Right cardiac atrium (tissue), 5 donors: ENCODE data around the gene PTPRJ. TPM values are rescaled to one million over a fixed set of nuclear protein-coding genes. Genes with fewer than 3 reads are reported as not detected.

Experiments used
- ATAC-seq, 2 donors: fragments of 200-7000 bp; cut with Tn5 transposase; one replicate each; pipeline versions ENCODE4 v1.8.0 to v1.9.1; 2020; ENCODE audit warnings: moderate library complexity in 2 of 2, mild to moderate bottlenecking in 1 of 2
- DNase-seq, 3 donors: peaks; one replicate each; pipeline ENCODE4 v3.0.0-alpha.2; 2020
- H3K27ac ChIP-seq: one replicate; pipeline ENCODE4 v1.5.1; 2013; ENCODE audit warnings: mild to moderate bottlenecking, low read length, control low read depth, moderate library complexity
- H3K27me3 ChIP-seq: one replicate; pipeline ENCODE4 v1.6.1; 2013; ENCODE audit not compliant: control insufficient read depth, insufficient read depth
- H3K4me1 ChIP-seq: one replicate; pipeline ENCODE4 v1.6.1; 2013; ENCODE audit warnings: low read length; ENCODE audit not compliant: control insufficient read depth, insufficient read depth
- H3K4me3 ChIP-seq: one replicate; pipeline ENCODE4 v1.5.1; 2013; ENCODE audit warnings: low read length, control low read depth
- H3K9me3 ChIP-seq: one replicate; pipeline ENCODE4 v1.6.1; 2013; ENCODE audit warnings: low read length; ENCODE audit not compliant: control insufficient read depth
- WGBS: extraction: QIAGEN DNeasy Blood & Tissue Kit; methylation state at CpG from one replicate; pipeline ENCODE4 v1.1.7; 2013; 5-methylcytosine and 5-hydroxymethylcytosine counted together
- intact Hi-C, 4 donors: fragments of 100-400 bp; cut with DNase I; formaldehyde crosslinking; loops; one replicate each; pipeline versions ENCODE4 v1.11.0 to v1.14.0; 2022 to 2023
- polyA plus RNA-seq: library from polyadenylated mRNA; stranded (reverse); fragments of 200-250 nt; gene quantifications from one replicate; pipeline ENCODE4 v1.2.3, GENCODE V29; 2013
- total RNA-seq, 4 donors: library from RNA; stranded (reverse); fragmentation: NEBNext Ultra II Directional; extraction: Animal tissue kit (Norgen Biotek cat#: 25700); gene quantifications; one replicate each; pipeline ENCODE4 v1.2.1, GENCODE V29; 2021
- donor health status: healthy with polysubstance abuse.
- donor health status: DM: no; HTN: yes; CAD: no.
- donor health status: DM: no; HTN: no; CAD: no.
- donor health status: DM: no; HTN: yes; CAD: no; lungs with severe emphysema.
- donor health status: DM: yes; HTN: yes; CAD: no.

PTPRJ gene
- total and polyA plus RNA-seq, 5 donors = 1.8 to 8.7 (median 6.4) TPM

DNA sequence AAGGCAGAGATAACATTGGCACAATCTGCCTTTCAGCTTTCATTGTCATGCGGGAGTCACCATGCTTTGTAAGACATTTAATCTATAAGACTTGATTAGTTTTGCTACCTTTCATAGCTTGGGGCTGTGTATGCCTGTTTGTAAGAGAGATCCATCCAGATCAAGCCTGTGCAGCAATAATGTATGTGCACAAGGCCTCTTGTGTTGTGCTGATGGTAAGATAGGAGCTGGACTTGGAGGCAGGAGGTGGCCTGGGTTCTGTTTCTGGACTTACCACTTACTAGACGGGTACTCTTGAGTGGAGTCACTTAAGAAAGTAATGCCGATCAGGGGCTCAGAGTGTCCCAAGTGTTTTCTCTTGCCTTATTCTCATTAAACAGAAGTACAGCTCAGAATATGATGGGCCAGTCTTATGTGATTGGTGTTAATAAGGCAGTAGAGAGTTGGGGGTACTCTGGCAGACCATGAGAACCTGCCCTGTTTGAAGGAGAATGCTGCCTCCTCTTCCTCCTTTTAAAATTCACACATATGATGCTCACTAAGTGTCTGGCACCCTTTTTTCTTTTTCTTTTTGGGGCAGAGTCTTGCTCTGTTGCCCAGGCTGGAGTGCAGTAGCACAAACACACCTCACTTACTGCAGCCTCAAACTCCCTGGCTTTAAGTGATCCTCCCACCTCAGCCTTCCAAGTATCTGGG is 30.9 kb downstream of the PTPRJ start:
- Histone ChIP-seq H3K4me1 (peaks cover 4% of the 10 kb centered on the region), H3K27ac (no peak overlapping the region), H3K9me3 (no peaks in the 10 kb centered on the region), H3K4me3 (no peak overlapping the region), H3K27me3 (no peaks in the 10 kb centered on the region)
- intact Hi-C loops = no loop called here
- DNase-seq = no peak
- ATAC-seq = no peak
- 92% methylated on average over 3 of the region's 3 CpGs for WGBS

DNA sequence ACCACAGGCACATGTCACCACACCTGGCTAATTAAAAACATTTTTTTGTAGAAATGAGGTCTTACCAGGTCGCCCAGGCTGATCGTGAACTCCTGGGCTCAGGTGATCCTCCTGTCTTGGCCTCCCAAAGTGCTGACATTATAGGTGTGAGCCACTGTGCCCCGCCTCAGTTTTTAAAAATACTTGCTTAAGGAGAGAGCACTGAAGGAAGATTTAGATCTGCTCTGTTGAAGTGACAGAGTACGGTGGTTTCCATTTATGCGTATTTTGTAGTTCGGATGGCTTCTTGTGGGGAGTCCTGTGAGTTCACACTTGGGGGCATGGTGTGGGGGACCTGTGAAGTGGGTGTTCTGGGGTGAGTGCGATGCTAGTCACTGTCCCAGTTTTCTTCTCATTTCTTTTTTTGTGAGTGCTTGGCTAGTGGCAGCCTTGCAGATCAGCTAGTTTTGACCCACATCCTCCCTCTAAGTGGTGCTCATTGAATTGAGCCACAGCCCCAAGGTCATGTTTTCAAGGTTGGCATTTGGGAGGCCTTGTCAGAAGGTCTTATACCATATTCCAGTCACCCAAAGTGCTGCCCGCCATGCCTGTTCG is 31.5 kb downstream of the PTPRJ start:
- peaks cover 2% of the 10 kb centered on the region for H3K4me1 ChIP-seq
- no peak for DNase-seq
- intact Hi-C loops = no loop called here
- no peaks in the 10 kb centered on the region for H3K9me3 ChIP-seq
- no peak for ATAC-seq
- WGBS = 93% methylated on average over 9 of the region's 9 CpGs
- H3K27ac ChIP-seq = no peak overlapping the region
- H3K4me3 ChIP-seq = no peak overlapping the region
- no peaks in the 10 kb centered on the region for H3K27me3 ChIP-seq

DNA sequence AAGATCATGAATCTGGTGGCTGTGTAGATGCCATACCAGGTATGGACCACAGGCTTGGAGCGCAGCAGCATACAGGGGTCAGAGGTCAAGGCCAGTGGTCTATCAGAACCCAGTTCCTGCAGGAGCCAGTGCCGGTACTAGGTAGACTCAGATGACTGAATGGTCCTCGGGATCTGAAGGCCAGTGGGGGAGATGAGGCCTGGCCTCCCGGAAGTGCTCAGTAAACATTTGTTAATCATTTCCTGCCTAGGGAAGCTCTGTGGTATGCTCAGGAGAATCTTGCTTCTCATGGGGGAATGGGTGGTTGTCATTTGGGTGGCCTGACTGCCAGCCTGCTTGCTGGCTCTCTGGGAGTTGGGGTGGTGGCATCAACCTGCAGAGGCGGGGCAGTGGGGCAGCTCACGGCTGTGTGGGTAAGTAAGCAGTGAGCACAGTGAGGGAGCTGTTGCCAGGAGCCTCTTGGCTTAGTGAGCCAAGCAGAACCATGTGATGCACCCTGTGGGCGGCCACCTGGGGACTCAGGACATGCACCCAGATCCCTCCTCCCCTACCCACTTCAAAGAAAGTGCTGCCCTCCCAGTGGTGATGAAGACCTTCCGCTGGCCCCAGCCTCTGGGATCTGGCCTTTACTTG is 33.0 kb downstream of the PTPRJ start:
- no peaks in the 10 kb centered on the region for H3K9me3 ChIP-seq
- peak in 1 of 2 donors; percentile 34 for ATAC-seq
- peak in 1 of 3 donors; percentile 59 for DNase-seq
- H3K27me3 ChIP-seq = no peaks in the 10 kb centered on the region
- intact Hi-C loops = no loop called here
- 71% methylated on average over 8 of the region's 8 CpGs for whole genome bisulfite sequencing
- H3K4me1 ChIP-seq = peaks cover 2% of the 10 kb centered on the region
- H3K27ac ChIP-seq = peak overlapping the region; percentile 13
- H3K4me3 ChIP-seq = no peak overlapping the region

DNA sequence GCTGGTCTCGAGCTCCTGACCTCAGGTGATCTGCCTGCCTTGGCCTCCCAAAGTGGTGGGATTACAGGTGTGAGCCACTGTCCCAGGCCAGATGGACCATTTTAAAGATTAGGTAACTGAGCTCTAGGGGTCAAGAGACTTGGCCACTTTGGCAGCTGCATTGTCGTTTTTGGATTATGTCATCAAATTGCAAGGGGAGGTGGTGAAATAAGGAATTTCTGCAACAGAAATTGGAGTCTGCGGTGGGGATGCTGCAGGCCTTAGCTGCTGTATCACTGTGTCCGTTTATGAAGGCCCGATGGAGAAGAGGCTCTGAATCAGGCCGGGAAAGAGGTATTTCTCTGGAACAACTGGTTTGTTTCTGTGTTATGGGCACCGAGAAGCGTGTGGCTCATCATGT is 34.6 kb downstream of the PTPRJ start:
- no peaks in the 10 kb centered on the region for H3K27me3 ChIP-seq
- intact Hi-C loops = no loop called here
- ATAC-seq = no peak

DNA sequence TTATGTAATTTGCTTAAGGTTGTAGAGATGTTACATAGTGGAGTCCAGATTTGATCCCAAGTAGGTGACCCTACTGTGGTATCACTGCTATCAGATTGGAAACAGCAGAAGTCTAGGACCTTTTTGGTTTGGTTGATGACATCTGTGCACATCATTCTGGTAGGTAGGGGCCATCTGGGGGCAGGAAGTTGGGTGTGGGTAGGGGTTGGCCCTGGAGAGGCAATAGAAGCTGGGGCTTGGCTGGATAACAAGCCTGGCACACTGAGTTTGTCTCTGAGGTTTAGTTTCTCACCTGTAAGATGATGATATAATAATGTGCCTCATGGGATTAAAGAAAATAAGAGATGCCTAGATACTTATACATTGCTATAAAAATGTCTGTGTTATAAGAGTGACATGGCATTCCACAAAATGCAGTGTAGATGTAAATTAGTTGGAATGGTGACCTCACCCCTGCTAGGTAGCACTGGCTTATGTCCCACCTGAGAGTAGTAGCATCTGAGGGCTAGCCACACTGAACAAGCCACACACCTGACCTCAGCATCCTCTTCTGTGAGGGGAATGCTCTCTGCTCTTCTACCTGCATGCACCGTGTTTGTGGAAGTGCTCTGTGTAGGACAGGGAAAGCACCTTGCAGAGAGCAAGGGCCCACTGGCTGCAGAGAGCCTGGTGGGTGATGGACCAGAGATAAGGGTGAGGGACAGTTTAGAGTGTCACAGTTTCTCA is 36.9 kb downstream of the PTPRJ start:
- Histone ChIP-seq H3K9me3 (no peaks in the 10 kb centered on the region), H3K4me1 (peaks cover 2% of the 10 kb centered on the region), H3K27ac (no peak overlapping the region), H3K4me3 (no peak overlapping the region), H3K27me3 (no peaks in the 10 kb centered on the region)
- intact Hi-C loops = no loop called here
- no peak for ATAC-seq
- 45% methylated on average over 1 of the region's 1 CpG for WGBS
- DNase-seq = no peak

More for the DNA sequence above, 34.6 kb downstream of the PTPRJ start:
- Histone ChIP-seq H3K4me3 (no peak overlapping the region), H3K4me1 (peaks cover 2% of the 10 kb centered on the region), H3K27ac (no peak overlapping the region), H3K9me3 (no peaks in the 10 kb centered on the region)
- DNase-seq = no peak
- whole genome bisulfite sequencing = 63% methylated on average over 8 of the region's 8 CpGs

DNA sequence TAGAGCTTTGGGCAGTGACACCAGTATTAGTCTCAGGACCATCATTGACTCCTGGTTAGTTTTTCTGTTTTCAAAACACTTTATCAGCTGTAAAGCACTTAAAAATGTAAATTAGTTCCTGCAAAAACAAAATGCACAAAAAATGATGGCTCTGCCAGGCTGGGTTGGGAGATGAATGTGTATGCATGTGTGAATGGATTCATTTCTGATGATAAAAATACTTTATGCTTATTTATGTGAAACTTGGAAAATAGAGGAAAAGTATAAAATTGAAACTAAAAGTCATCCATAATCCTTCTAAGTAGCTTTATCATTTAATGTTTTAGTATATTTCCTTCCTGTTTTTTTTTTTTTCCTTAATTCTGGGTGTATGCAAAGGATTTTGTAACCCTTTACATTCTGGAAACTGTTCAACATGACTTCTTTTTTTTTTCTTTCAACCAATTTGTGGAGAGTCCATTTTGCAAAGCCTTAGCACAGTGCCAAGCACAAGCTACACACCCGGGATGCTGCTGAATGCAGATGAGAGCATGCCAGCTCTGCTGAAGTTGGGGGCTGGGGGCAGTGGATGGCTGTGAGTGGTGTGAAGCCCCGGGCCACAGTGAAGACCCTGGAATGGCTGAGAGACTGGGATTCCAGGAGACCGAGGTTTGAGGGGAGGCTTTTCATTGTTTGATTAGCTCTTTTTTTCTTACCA is 37.6 kb downstream of the PTPRJ start:
- Histone ChIP-seq H3K9me3 (no peaks in the 10 kb centered on the region), H3K27ac (no peak overlapping the region), H3K4me1 (peaks cover 2% of the 10 kb centered on the region), H3K4me3 (no peak overlapping the region), H3K27me3 (no peaks in the 10 kb centered on the region)
- DNase-seq (no peak), ATAC-seq (no peak)
- WGBS = 29% methylated on average over 3 of the region's 3 CpGs
- intact Hi-C loops = no loop called here

DNA sequence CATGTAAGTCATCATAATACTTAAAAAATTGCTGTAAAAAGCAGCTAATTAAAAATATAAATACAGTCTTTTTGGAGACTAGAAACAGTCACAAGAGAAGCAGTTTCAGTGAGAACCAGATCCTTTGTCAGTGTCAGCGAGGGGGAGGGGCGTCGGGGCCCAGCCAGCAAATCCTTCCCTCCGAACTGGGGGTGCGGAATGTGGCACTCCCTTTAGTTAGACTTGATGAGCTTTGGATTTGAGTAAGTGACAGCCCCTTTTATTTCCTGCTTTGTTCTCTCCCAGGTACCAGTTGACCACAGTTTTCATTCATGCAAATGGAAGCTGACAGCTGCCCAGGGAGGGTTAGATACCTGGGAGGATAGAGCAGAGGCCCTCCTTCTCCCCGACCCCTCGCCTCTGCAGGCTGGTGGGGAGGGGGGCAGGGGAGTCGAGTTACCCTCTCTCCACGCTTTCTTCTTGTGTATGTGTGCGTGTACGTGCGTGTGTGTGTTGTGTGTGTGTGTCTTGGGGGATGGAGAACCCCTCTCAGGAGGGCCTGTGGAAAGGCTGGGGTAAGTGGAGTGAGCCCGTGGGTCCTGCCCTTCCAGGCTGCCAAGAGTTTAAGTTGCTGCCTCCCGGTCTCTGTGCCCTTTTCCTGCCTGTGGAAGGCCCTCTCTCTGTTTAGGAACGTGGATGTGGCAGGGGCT is 38.3 kb downstream of the PTPRJ start:
- ATAC-seq = no peak
- intact Hi-C loops = no loop called here
- peaks cover 2% of the 10 kb centered on the region for H3K4me1 ChIP-seq

DNA sequence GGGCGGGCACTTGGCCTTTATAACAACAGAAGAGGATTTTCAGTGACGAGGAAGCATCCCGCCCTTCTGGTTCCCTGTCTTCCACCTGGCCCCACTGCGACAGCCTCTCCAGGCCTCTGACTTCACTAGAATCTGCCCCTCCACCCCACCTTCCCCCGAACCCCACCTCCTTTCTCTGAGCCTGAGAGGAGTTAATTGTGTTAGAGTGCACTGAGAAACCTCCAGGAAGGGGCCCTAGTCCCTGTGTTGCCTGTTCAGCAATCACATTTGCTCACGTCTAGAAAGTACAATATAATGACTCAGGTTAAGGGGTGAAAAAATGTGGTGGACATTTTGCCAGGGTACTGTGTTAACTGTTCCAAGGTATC is 38.8 kb downstream of the PTPRJ start:
- intact Hi-C loops = no loop called here
- H3K9me3 ChIP-seq = no peaks in the 10 kb centered on the region
- no peaks in the 10 kb centered on the region for H3K27me3 ChIP-seq
- H3K4me1 ChIP-seq = no peaks in the 10 kb centered on the region
- WGBS = 65% methylated on average over 6 of the region's 6 CpGs
- peak; percentile 10 to 43 for ATAC-seq
- H3K4me3 ChIP-seq = no peak overlapping the region
- no peak overlapping the region for H3K27ac ChIP-seq
- DNase-seq = no peak

More for the DNA sequence above, 38.3 kb downstream of the PTPRJ start:
- 50% methylated on average over 15 of the region's 15 CpGs for WGBS
- Histone ChIP-seq H3K27ac (no peak overlapping the region), H3K4me3 (no peak overlapping the region), H3K9me3 (no peaks in the 10 kb centered on the region), H3K27me3 (no peaks in the 10 kb centered on the region)
- DNase-seq = peak in 1 of 3 donors; percentile 61

DNA sequence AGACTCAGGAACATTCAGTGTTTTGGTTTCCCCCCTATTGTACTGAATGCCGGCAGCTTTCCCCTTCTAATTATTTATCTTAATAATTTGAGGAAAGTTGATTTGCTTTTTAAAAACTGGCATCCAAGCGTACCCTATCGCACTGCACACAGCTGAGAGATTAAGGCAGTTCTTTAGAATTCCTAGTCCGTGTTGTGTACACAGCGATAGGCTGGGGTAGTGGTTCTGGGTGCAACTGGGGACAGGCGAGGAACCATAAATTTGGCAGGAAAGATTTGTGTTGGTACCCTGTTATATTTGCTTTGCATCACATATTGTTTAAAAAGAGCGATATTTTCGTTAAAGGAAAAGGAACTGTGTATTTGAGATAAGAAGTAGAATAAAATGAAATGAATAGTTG is 39.2 kb downstream of the PTPRJ start:
- intact Hi-C loops = no loop called here
- Histone ChIP-seq H3K4me3 (no peak overlapping the region), H3K9me3 (no peaks in the 10 kb centered on the region), H3K27ac (no peak overlapping the region), H3K27me3 (no peaks in the 10 kb centered on the region), H3K4me1 (no peaks in the 10 kb centered on the region)
- DNase-seq (no peak), ATAC-seq (peak; percentile 13 to 38)
- WGBS = 67% methylated on average over 8 of the region's 8 CpGs

DNA sequence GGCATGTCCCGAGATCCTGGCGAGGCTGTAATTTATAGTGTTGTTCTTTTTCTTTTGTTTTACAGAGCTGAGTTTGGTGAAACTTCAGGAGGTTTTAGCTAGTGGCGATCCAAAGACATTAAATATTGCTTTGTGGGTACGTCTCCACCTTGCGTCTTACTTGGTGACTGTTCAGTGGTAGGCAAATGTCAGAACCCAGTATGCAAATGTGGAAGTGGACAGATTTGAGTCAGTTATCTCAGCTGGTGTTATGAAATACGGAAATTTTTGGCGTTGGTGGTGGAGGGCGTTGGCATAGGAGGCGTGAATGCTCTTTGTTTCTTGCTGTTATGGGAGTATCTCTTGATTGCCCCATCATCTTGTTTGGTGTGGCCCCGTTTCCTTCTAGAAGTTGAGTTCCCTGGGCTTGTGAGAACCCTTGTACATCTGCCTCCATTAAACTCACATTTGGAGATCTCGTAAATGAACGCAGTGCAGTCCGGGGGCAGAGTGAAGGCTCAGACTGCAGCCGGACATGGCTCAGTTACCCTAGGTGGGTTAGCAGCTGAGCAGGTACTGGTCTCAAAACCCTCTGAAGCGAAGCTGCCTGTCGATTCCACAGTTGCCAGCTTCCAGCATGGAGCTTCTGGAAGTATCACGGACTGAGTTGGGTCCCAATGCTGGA is 39.9 kb downstream of the PTPRJ start:
- no peaks in the 10 kb centered on the region for H3K4me1 ChIP-seq
- intact Hi-C loops = no loop called here
- no peak overlapping the region for H3K4me3 ChIP-seq
- H3K9me3 ChIP-seq = no peaks in the 10 kb centered on the region
- peak; percentile 43 to 59 for ATAC-seq
- no peaks in the 10 kb centered on the region for H3K27me3 ChIP-seq
- no peak overlapping the region for H3K27ac ChIP-seq
- WGBS = 85% methylated on average over 17 of the region's 17 CpGs
- no peak for DNase-seq
